Germinal center (tissue), 1 donor: ENCODE data around the gene ANXA9.
A peak's percentile ranks its signal among the peaks of the same experiment; 100 is the strongest.

Experiments
- DNase-seq: peaks from one replicate; pipeline ENCODE4 v3.0.0; 2012; ENCODE audit warnings: mixed read lengths, low spot score

ANXA9 gene

DNA sequence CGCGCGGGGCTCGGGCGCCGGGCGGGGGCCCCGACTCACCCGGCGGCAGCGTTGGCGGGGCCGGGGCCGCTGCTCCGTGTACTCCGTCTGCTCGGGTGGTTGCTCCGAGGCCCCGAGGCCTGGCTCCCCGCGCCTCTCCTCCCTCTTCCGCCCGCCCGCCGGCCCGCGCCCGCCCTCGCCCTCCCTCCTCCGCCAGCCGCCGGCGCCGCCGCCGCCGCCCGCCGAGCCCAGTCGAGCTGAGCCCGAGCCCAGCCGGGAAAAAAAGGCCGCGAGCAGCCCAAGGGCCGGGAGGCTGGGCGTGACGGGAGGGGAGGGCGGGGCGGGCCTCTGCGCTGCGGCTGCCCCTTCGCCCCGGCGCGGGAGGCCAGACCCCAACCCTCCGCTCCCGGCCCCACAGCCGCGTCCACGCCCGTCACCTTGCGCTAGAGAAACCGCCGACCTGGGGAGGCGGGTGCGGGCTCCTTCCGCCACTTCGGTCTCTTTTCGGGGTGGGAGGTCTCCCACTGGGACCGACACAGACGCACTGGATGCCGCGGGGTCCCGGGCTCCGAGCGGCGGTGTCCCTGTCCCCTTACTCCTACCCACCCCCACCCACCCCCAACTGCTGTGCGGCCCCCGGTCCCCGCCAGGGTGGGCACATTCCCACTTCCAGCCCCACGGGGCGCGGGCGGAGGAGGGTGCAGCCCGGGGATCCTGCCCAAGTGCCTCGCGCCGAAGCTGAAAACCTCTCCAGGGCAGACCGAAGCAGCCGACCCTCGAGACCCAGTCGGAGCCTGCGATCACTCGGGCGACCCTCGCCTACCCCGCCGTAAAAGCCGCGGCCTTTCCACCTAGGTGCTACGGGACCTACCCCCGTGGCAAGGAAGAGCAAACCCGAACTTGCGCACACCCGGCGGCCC, 7.3 kb upstream of the ANXA9 start, which contains the start of gene CERS2:
Gene CERS2 (minus strand): TSS at position 256 of the 899 bp plus-strand sequence. CDS start 5,745 bp downstream, outside the sequence.
- peak; percentile 85 for DNase-seq

DNA sequence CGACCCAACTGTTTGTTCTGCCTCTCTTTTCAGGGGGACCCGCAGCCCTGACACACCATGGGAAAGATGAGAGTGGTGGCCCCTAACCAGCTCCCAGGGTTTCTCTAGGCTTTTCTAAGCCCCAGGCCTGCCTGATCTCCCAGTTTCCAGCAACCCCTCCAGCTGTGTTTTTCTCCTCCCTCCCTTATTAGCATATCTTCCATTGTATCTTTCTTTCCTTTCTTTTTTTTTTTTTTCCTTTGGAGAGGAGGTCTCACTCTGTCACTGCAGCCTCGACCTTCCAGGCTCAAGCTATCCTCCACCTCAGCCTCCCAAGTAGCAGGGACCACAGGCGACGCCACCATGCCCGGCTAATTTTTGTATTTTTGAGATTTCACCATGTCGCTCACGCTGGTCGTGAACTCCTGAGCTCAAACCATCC, 5.7 kb upstream of the ANXA9 start:
- DNase-seq: no peak

DNA sequence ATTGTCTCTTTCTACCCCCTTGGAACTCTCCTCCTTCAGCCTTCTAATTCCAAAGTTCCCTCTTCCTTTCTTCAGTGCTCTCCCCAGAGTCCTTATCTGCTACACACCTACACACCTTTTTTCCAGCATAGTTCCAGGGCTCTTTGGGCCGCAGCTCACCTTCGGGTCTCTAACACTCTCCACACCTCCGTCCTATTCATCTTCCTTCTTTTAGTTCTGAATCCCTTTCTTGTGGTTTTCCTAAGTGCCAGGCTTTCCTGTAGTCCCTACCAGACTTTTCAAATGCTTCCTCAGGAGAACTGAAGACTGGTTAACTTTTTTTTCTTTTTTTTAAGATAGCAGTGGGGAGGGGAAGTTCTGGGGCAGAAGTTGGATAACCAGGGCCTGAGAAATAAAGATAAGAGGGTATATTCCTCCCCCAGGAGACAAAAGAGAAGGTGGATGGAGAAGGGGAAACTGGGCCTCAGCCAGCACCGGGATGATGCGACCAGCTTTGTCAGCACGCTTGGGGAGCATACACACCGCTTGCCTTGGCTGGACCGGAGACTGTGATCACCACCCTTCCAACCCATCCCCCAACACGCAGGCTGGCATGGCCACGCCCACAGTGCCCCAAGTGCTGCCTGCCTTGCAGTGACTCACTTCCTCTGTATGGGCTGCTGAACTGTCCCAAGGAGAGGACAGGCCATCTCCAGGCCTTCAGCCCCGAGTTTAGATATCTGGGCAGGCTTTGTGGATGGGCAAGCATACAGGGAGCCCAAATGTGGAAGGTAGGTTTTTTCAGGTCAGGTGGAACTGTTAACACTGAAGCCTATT, 5.0 kb upstream of the ANXA9 start:
- DNase-seq: peak; percentile 81

DNA sequence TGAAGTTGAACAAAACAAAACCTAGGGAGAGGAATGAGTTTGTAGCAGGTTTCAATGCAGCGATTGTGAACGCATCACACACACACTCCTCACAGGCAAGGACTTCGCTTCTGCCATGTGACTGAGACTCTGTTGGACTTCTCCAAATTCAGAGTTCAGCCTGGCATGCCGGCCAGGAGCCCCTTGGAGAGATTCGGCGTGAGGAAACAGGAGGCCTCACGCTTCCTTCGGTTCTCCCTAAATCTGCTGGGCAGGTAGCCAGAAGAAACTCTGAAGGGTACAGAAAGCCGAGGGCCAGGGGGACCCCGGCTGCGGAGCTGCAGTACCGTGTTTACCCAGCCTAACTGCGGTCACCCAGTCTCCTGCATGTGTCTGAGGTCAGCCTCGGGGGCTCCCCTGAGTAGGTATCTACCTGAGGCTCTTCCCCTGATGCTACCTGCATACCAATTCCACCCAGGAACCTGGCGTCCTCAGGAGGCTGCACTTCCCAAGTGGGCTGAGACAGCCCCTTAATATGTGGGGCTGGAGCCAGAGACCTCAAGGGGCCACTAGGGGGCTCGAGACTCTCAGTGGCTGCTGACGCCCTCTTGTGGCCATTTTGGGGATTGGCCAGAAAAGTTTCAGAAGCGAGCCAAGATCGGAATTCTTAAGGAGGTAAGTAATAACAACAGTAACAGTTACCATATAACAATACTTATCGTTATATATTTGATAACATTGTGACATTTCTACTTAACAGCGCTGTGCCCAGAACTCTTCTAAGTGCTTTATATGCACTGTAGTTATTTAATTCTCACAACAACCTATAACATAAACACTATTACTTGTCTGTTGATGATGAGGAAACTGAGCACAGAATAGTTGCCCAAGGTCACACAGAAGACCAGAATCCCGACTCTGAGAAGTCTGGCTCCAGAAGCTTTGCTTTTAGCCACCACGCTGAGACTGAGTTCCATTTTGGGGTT, 2.7 kb upstream of the ANXA9 start:
- DNase-seq: peak; percentile 88

DNA sequence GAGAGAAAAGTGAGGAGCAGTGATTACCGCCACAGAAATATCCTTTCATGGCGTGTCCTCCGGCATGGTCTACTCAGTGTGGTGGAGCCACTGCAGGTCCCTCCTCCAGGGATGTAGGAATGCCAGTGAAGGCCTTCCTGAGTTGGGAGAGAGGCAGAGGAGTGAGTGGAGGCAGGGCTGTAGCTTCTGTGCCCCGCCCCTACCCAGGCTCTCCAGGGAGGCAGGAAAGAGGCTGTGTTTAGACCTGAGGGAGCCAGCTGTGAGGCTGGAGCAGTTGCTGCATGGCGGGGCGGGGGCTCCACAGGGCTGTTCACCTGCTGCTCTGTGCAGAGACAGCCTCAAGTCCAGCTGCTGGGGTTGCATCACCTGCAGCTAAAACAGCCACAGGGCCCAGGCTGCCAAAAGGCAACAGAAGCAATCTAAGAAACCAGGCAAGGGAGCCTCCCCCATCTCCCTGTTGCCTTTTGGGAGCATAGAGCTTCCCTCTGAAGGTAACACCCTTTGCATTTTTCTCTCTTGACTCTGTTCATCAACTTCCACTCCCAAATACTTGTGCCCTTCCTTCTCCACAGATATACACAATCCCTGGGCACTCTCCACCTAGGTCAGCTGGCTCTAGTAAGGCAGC, 801 bp upstream of the ANXA9 start:
- DNase-seq: no peak

DNA sequence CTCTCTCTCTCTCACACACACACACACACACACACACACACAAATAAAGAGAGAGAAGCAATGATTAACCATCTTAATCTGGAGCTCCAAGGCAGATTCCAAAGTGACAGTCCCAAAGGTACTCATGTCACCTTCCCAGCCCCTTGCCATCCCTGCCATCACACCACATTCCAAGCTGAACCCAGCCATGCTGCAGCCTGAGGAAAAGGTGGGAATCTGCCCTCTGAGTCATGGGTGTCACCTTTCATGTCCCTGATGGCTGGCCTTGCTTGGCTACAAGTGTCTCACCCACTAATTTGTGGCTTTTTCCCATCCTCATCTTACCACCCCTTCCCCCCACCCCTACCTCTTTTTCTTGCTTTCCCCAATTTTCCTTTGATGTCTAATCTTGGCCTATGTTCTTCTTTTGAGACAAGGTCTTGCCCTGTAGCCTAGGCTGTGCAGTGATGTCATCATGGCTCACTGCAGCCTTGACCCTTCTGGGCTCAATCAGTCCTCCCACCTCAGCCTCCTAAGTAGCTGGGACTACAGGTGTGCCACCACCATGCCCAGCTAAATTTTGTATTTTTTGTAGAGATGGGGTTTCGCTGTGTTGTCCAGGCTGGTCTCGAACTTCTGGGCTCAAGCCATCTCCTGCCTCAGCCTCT, 3.2 kb downstream of the ANXA9 start:
- DNase-seq: no peak

DNA sequence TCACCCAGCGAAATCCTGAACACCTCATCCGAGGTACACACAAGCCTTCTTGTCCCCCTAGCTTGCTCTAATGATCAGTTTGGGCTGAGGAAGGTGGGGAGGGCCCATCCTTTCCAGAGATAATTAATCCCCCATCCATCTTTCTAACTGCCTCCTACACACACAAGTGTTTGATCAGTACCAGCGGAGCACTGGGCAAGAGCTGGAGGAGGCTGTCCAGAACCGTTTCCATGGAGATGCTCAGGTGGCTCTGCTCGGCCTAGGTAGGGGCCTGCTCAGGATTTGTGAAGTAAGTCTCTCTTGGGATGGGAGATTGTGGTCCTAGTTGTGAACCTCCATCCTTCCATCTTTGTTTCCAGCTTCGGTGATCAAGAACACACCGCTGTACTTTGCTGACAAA, 5.8 kb downstream of the ANXA9 start:
- DNase-seq: no peak

DNA sequence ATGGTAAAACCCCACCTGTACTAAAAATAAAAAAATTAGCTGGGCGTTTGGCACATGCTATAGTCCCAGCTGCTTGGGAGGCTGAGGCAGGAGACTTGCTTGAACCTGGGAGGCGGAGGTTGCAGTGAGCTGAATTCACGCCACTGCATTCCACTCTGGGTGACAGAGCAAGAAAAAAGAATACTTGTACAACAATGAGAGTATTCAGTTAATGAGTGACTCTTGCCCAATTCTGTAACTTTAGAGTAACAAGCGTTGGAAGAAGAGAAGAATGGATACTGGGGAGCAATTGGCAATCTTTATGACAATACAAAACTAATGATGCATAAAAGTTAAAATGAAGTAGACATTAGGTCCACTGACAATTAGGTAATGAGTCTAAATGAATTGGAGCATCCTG, 10.5 kb downstream of the ANXA9 start:
- DNase-seq: no peak

DNA sequence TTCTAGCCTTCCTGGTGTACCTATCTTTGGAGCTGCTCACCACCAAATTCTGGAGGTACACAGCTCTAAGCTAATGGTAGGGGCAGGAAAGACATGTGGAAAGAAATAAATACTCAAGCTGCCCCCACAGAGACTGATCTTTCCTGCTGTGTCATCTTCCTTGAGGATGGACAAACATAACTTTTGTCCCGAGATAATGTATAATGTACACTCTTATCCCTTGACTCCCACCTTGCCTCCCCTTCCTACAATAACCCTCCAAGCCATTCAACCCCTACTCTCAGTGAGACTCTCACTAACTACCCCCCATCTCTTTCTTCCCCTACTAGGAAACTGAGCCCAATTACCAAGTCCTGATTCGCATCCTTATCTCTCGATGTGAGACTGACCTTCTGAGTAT, 12.2 kb downstream of the ANXA9 start:
- DNase-seq: no peak

DNA sequence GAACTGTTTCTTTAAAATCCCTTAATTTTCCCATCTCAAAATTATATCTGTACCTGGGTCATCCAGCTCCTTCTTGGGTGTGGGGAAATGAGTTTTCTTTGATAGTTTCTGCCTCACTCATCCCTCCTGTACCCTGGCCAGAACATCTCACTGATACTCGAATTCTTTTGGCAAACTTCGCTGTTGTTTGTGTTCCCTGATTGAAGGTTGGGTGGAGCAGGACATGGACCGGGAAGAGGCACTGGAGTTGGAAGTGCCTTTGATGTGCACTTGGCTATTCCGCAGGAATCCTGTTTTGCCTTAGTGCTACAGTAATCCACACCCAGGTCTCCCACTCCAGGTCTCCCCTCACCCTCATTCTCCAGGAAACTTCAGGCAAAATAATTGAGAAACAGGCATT, 13.4 kb downstream of the ANXA9 start:
- DNase-seq: no peak

DNA sequence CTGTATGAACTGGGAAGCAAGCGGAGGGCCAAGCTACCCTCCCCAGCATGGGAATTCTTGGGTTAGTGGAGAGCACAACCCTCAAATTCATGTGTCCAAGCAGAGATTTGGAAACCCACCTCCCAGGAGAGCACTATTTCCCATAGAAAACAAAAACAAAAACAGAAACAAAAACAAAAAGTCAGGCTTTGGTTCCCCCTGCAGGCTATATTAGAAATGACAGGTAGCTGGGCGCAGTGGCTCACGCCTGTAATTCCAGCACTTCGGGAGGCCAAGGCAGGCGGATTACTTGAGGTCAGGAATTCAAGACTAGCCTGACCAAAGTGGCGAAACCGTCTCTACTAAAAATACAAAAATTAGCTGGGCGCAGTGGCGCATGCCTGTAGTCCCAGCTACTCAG, 13.8 kb downstream of the ANXA9 start:
- peak; percentile 41 for DNase-seq

DNA sequence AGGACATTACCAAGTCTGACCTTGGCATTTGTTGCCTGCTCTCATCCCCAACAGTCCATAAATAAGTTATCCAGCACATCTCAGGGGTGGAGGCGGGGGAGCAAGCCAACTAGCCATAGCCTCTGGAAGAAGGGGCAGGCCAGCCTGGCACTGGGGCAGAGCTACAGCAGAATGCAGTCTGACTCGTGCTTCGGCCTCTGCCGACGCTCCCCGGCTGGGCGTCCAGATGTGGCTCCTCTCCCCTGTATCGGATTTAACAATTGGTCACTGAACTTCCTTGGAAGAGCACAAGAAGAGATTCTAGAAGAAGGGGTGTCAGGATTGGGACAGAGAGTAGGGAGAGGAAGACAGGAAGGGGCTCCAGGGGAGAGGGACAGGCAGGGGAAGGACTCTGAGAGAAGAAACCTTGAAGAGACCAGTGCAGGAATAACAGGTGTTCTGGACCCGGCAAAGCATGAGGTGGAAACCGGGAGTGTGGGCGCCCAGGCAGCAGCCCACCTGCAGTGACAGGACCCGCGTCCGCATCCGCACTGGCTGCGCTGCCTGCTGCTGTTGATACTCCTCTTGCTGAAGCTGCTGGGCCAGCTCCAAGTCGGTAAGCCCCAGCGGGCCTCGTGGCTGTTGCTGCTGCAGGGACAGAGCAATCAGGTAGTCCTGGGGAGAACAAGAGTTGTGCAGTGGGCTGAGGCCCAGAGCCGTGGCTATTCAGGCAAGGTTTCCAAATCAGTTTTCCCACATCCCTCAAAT, 15.2 kb downstream of the ANXA9 start:
- no peak for DNase-seq

DNA sequence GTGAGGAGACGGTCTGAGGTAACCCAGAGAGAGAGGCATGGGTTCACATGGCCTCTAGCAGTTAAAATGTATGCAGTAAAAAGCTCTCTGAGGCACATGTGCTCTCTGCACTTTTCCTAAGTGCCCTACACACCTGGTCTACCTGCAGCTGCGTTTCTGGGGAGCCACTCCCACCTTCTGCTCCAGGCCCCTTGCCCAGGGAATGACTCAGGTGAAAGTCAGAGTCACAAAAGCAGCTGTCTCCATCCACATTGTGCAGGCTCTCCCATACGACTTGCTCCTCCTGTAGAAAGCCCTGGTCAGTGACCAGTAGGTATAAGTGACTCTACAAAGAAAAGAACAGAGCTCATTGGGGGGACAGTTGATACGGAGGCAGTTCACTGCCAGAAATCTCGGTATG, 15.9 kb downstream of the ANXA9 start:
- no peak for DNase-seq

DNA sequence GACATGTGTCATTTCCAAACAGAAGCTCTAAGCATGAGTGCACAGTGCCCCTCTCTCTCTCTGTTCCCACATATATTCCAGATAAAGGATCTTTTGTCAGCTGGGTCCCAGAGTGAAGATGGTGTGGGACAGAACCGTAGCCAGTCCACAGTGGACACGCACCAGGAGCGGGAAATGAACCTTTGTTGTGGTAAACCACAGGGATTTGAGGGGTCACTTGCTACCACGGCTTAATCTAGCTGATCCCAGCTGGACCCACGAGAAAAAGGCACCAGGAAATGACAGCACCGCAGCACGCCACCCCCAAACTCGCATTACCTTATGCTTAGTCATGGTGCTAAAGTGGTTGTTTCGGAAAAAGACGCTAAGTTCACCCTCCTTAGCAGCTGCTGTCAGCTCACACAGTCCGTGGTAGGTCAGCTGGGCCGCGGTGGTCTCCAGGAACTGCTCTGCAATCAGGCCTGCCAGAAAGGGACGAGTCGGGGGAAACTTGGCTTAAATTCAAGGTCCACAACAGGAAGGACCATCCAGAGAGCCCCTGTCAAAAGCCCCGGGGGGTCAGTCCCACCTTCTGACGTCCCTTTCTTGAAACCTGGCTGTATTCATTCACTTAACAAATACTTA, 17.1 kb downstream of the ANXA9 start:
- DNase-seq: no peak

DNA sequence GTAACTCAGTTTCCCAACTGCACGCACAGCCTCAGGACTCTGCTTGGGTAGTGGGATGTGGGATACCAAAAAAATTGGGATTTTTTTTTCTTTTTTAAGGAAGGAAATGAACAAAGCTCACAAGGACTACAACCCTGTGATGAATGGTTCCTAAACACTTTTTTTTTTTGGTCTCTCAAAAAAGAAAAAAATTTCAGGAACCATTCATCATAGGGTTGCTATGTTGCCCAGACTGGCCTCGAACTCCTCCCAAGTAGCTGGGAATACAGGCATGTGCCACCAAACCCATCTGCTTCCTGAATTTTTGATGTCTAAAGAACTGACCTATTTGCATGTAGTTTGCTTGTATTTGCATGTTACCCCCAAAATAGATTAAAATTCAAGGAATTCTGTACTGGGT, 17.8 kb downstream of the ANXA9 start:
- no peak for DNase-seq

DNA sequence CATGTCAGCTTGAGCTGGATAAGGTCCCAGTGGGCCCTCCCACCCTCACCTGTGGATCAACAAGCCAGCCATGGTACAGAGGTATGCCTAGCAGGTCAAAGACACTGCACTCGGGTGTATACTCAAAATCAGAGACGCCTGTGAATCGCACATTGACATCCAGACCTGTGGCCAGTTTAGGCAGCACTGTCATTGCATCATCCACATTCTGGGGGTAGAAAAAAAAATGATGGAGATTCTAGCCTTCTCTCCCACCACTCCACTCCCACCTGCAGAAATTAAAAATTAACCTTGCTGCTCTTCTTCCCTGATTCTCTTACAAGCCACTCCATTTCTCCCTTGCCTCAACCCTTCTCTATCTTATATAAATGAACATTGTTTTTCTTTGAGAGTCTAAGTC, 18.3 kb downstream of the ANXA9 start:
- no peak for DNase-seq

DNA sequence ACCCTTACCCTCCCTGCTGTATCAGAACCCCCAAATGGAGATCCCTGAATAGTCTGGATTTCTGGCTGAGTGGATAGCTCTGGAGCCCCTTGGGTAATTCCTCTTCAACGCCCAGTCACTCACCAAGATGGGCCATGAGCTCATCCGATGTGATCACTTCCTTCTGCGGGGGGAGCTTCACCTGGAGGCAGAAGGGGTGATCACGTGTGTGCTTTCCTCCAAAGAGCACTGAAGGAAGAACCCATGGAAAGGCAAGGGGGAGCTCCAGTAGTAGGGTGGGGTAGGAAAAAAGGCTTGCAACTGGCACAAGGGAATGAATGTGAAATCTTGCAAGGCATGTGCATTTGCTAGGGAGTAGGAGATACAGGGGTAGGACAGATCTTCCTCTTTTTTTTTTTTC, 19.5 kb downstream of the ANXA9 start:
- no peak for DNase-seq

DNA sequence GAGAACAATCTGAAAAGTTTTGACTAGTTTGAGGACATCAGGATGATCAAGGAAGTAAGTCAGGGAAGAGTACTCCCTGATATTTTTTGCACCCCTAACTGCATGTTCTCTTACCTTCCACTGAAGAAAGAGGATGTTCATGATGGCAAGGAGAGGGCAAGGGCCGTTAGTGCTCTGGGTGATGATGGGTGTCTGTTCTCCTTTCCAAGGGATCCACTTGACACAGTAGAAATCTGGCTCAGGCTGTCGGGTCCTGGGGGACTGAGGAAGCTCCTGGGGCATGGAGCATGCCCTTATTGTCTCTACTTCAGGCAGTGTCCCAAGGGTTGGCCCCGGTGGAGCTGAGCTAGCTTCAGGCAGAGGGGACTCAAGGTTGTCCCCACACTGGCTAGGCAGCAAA, 20.0 kb downstream of the ANXA9 start:
- DNase-seq: no peak

DNA sequence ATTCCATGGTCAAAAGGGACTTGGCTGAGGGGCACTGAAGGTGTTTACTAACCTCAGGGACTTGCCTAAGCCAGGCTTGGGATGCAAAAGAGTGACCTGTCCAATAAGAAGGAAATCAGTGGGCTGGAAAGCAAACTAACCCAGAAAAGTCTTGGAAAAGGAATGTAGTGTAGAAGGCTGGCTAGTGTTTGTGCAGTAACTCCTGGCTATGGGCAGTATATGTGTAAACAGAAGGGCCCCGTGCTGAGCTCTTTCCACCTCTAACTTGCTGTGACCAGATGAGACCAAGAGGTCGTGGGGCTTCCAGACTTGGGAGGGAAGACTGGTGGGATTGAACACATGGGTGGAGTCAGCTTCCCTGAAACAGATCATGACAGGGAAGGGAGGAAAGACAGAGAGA, 20.5 kb downstream of the ANXA9 start:
- DNase-seq: no peak

DNA sequence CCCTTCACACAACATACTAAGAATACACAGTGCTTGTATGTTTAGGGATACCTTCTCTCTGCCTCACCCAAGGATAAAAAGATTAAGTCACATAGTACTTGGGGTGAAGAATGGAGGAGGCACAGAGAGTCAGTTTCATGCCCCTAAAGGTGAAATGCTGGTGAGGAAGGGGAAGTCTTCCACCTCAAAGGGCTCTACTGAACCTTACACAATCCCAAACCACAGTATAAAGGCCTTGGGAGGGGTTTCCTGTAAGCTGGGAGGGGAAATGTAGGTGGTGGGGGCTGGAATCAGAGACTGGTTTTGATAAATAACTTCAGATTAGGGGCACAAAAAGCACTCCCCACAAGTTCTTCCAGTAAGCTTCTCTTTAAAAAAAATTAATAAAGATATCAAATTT, 21.1 kb downstream of the ANXA9 start:
- no peak for DNase-seq
